ENCODE results near the gene GPER1.

DNA sequence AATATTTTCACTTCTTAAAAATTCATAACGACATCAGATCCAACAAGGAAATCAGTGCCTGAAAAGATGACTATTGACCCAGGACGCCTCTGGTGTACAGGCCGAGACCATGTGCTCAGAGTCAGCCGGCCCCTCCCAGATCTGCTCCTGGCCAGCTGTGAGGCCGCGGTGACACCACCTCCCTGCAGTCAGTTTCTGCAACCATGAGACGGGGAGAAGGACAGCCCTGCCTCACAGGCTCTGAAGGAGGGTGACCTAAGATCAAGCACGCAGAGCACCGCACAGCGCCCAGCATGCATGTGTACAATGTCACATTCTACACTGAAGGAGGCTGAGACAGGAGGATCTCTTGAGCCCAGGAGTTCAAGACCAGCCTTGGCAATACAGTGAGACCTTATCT is 2.6 kb upstream of the GPER1 start:
- TF ChIP-seq, protein P1, sequence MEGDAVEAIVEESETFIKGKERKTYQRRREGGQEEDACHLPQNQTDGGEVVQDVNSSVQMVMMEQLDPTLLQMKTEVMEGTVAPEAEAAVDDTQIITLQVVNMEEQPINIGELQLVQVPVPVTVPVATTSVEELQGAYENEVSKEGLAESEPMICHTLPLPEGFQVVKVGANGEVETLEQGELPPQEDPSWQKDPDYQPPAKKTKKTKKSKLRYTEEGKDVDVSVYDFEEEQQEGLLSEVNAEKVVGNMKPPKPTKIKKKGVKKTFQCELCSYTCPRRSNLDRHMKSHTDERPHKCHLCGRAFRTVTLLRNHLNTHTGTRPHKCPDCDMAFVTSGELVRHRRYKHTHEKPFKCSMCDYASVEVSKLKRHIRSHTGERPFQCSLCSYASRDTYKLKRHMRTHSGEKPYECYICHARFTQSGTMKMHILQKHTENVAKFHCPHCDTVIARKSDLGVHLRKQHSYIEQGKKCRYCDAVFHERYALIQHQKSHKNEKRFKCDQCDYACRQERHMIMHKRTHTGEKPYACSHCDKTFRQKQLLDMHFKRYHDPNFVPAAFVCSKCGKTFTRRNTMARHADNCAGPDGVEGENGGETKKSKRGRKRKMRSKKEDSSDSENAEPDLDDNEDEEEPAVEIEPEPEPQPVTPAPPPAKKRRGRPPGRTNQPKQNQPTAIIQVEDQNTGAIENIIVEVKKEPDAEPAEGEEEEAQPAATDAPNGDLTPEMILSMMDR (IDR thresholded peaks at IDR 0.05; ENCODE audit: low read length): no peak
- TF ChIP-seq EZH2 (IDR thresholded peaks at IDR 0.05; ENCODE audit: borderline replicate concordance, low read length): no peak
